Measurements from ENCODE around the gene PPP2R2C. TPM values are rescaled to one million over a fixed set of nuclear protein-coding genes. Genes with fewer than 3 reads are reported as not detected.

PPP2R2C gene
- total and polyA plus RNA-seq, 2 experiments from 2014 or later: not detected

DNA sequence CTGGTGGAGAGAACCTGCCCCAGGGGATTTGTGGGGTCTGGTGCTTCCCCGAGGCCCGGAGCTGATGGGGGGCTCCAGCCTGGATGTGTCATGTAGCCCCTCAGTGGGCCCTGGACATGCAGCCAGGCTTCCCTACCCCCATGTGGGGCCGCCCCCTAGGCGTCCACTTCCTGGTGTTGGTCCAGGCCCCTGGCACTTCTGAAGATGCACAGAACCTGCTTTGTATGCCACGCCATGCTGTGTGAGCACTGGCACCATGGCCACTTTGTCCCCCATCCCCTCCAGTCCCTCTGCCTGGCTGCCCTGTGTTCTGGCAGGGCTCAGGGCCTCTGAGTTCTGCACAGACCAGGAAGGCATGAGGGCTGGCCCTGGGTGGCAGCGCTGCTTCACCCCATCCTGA lies 173.6 kb downstream of the PPP2R2C start:
- no peaks in the 10 kb centered on the region for H3K36me3 ChIP-seq (ENCODE audit: low read depth)
- no peaks in the 10 kb centered on the region for H3K27me3 ChIP-seq (replicated peaks; ENCODE audit: insufficient read depth)
- TF ChIP-seq EZH2phosphoT487 (IDR thresholded peaks at IDR 0.05; ENCODE audit: insufficient read depth, low read depth) (no peak), EZH2 (IDR thresholded peaks at IDR 0.05; ENCODE audit: insufficient read depth, poor library complexity, severe bottlenecking) (no peak)
- no peaks in the 10 kb centered on the region for H3K9me3 ChIP-seq (ENCODE audit: low read depth)
- no peaks in the 10 kb centered on the region for H3K79me2 ChIP-seq (ENCODE audit: insufficient read depth)
- no peak overlapping the region for H3K9ac ChIP-seq
- H4K20me1 ChIP-seq (ENCODE audit: insufficient read depth): no peaks in the 10 kb centered on the region
- H3K4me3 ChIP-seq: no peak overlapping the region
- H3K27ac ChIP-seq: no peak overlapping the region
- no peak for DNase-seq
- in situ Hi-C loops (cut with MboI): no loop called here
- no peaks in the 10 kb centered on the region for H3F3A ChIP-seq (ENCODE audit: insufficient read depth)
- H3K4me2 ChIP-seq (ENCODE audit: unreplicated experiment): no peak overlapping the region
- H3K9me2 ChIP-seq (ENCODE audit: insufficient read depth): no peaks in the 10 kb centered on the region
- H2AFZ ChIP-seq: no peak overlapping the region
- no peaks in the 10 kb centered on the region for H3K4me1 ChIP-seq (ENCODE audit: insufficient read depth)
- 86 to 94% methylated on average over 6 of the region's 6 CpGs for WGBS, 2 experiments (ENCODE audit: low coverage in 1 of 2, low lambda C conversion rate in 2 of 2, missing lambda C conversion rate in 2 of 2)

DNA sequence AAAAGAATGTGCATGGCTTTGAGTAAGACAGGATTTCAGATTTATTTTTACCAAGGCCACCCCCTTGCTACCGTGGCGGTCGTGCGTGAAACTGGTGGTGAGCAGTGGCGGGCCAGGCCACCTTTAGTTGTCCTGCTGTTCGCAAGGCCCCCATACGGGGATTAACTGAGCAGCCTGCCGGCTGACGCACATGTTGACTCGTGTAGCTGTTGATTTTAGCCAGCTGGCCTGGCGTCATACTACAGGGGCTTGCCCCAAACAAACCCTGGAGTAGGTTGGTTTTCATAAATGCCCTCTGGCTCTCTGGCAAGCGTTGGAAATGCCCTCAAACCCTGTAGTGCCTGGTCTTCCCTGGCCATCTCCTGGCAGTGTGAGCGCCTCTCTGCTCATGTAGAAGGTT lies 174.4 kb downstream of the PPP2R2C start:
- H3K4me2 ChIP-seq (ENCODE audit: unreplicated experiment): no peak overlapping the region
- no peaks in the 10 kb centered on the region for H3K79me2 ChIP-seq (ENCODE audit: insufficient read depth)
- no peaks in the 10 kb centered on the region for H3K9me3 ChIP-seq (ENCODE audit: low read depth)
- no peak overlapping the region for H3K27ac ChIP-seq
- H3K9ac ChIP-seq: no peak overlapping the region
- no peaks in the 10 kb centered on the region for H3K4me1 ChIP-seq (ENCODE audit: insufficient read depth)
- no peaks in the 10 kb centered on the region for H4K20me1 ChIP-seq (ENCODE audit: insufficient read depth)
- in situ Hi-C loops (cut with MboI): no loop called here
- H3K27me3 ChIP-seq (replicated peaks; ENCODE audit: insufficient read depth): no peaks in the 10 kb centered on the region
- no peak overlapping the region for H2AFZ ChIP-seq
- no peaks in the 10 kb centered on the region for H3F3A ChIP-seq (ENCODE audit: insufficient read depth)
- 81 to 83% methylated on average over 13 of the region's 13 CpGs for WGBS, 2 experiments (ENCODE audit: low coverage in 1 of 2, low lambda C conversion rate in 2 of 2, missing lambda C conversion rate in 2 of 2)
- no peaks in the 10 kb centered on the region for H3K9me2 ChIP-seq (ENCODE audit: insufficient read depth)
- DNase-seq: no peak
- TF ChIP-seq EZH2phosphoT487 (IDR thresholded peaks at IDR 0.05; ENCODE audit: insufficient read depth, low read depth) (no peak), EZH2 (IDR thresholded peaks at IDR 0.05; ENCODE audit: insufficient read depth, poor library complexity, severe bottlenecking) (no peak)
- no peaks in the 10 kb centered on the region for H3K36me3 ChIP-seq (ENCODE audit: low read depth)
- H3K4me3 ChIP-seq: no peak overlapping the region

DNA sequence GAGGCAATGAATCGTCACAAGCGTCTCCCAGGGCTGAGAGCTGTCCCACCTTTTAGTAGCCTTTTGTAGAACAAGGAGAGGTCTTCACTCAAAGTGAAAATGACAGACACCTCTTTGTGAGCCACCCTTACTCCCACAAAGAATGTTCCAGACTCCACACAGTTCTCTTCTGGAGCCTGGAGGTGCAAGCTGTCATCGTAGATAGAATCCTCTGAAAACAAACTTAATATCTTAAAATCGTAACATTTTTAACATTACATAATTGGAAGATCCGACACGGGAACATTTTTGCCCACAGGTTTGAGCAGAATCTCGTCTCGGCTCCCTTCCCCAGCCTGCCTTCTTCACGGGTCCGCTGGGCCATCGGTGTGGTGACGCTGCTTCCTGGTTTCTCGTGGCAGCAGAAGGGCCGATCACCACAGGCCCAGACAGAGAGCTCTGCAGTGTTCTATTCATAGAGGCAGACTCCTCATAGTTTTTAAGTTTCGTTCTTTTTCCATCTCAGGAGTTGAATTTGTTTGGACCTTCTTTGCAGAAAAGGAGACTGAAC lies 175.1 kb downstream of the PPP2R2C start:
- no peaks in the 10 kb centered on the region for H3K9me2 ChIP-seq (ENCODE audit: insufficient read depth)
- TF ChIP-seq EZH2 (IDR thresholded peaks at IDR 0.05; ENCODE audit: insufficient read depth, poor library complexity, severe bottlenecking): no peak
- no peak for TF ChIP-seq EZH2phosphoT487 (IDR thresholded peaks at IDR 0.05; ENCODE audit: insufficient read depth, low read depth)
- no peaks in the 10 kb centered on the region for H4K20me1 ChIP-seq (ENCODE audit: insufficient read depth)
- no peak overlapping the region for H3K9ac ChIP-seq
- no peaks in the 10 kb centered on the region for H3K79me2 ChIP-seq (ENCODE audit: insufficient read depth)
- WGBS, 2 experiments (ENCODE audit: low coverage in 1 of 2, low lambda C conversion rate in 2 of 2, missing lambda C conversion rate in 2 of 2): 86 to 87% methylated on average over 15 of the region's 15 CpGs
- no peaks in the 10 kb centered on the region for H3K9me3 ChIP-seq (ENCODE audit: low read depth)
- H2AFZ ChIP-seq: no peak overlapping the region
- no peak for DNase-seq
- H3F3A ChIP-seq (ENCODE audit: insufficient read depth): no peaks in the 10 kb centered on the region
- no peak overlapping the region for H3K4me3 ChIP-seq
- no peaks in the 10 kb centered on the region for H3K4me1 ChIP-seq (ENCODE audit: insufficient read depth)
- H3K36me3 ChIP-seq (ENCODE audit: low read depth): no peaks in the 10 kb centered on the region
- H3K27ac ChIP-seq: no peak overlapping the region
- no peak overlapping the region for H3K4me2 ChIP-seq (ENCODE audit: unreplicated experiment)
- H3K27me3 ChIP-seq (replicated peaks; ENCODE audit: insufficient read depth): no peaks in the 10 kb centered on the region
- in situ Hi-C loops (cut with MboI): no loop called here

DNA sequence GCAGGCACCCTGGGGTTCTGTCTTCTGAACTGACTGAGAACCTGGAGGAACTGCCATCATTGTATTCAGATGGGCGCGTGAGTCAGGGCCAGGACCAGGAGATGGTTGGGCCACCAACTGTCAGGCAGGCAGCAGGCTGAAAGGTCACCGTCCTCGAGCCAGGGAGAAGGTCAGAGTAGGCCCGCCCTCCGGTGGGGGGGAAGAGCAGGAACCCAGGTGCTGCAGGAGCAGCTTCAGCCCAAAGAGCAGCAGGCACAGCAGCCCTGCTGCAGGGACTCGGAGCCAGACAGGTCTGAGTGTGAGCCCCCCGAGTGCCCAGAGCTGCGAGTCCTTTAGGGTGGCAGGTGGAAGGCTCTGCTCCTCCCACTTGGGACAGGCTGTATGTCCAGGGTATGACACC lies 176.4 kb downstream of the PPP2R2C start:
- 88 to 90% methylated on average over 9 of the region's 9 CpGs for WGBS, 2 experiments (ENCODE audit: low coverage in 1 of 2, low lambda C conversion rate in 2 of 2, missing lambda C conversion rate in 2 of 2)
- Histone ChIP-seq H4K20me1 (ENCODE audit: insufficient read depth) (no peaks in the 10 kb centered on the region), H3K27ac (no peak overlapping the region), H3K9me3 (ENCODE audit: low read depth) (no peaks in the 10 kb centered on the region), H3K4me3 (no peak overlapping the region), H2AFZ (no peak overlapping the region), H3K36me3 (ENCODE audit: low read depth) (no peaks in the 10 kb centered on the region), H3K27me3 (replicated peaks; ENCODE audit: insufficient read depth) (no peaks in the 10 kb centered on the region), H3K79me2 (ENCODE audit: insufficient read depth) (no peaks in the 10 kb centered on the region), H3K4me1 (ENCODE audit: insufficient read depth) (no peaks in the 10 kb centered on the region), H3K4me2 (ENCODE audit: unreplicated experiment) (no peak overlapping the region), H3K9ac (no peak overlapping the region), H3F3A (ENCODE audit: insufficient read depth) (no peaks in the 10 kb centered on the region), H3K9me2 (ENCODE audit: insufficient read depth) (no peaks in the 10 kb centered on the region)
- DNase-seq: no peak
- in situ Hi-C loops (cut with MboI): no loop called here
- TF ChIP-seq EZH2 (IDR thresholded peaks at IDR 0.05; ENCODE audit: insufficient read depth, poor library complexity, severe bottlenecking) (no peak), EZH2phosphoT487 (IDR thresholded peaks at IDR 0.05; ENCODE audit: insufficient read depth, low read depth) (no peak)

DNA sequence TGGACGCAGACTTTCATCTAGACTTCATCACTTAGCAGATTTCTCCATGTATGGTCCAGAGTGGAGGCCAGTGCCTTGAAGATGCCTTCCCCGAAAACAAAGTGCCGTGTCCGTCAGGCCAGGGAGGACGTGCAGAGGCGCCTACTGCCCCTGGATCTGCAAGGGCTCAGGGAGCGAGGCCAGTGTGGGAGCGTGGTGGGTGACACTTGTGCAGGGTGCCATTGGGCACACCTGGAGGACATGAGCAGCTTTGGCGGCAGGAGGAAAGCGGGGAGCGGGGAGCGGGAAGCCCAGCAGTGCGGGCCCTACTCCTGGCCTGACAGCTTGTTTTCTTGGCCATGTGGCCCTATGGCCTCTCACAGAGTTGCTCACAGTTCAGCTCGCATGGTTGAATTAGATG lies 176.9 kb downstream of the PPP2R2C start:
- TF ChIP-seq EZH2 (IDR thresholded peaks at IDR 0.05; ENCODE audit: insufficient read depth, poor library complexity, severe bottlenecking) (no peak), EZH2phosphoT487 (IDR thresholded peaks at IDR 0.05; ENCODE audit: insufficient read depth, low read depth) (no peak)
- WGBS, 2 experiments (ENCODE audit: low coverage in 1 of 2, low lambda C conversion rate in 2 of 2, missing lambda C conversion rate in 2 of 2): 97 to 99% methylated on average over 14 of the region's 14 CpGs
- Histone ChIP-seq H3K79me2 (ENCODE audit: insufficient read depth) (no peaks in the 10 kb centered on the region), H2AFZ (no peak overlapping the region), H3F3A (ENCODE audit: insufficient read depth) (no peaks in the 10 kb centered on the region), H3K4me3 (no peak overlapping the region), H3K9me3 (ENCODE audit: low read depth) (no peaks in the 10 kb centered on the region), H4K20me1 (ENCODE audit: insufficient read depth) (no peaks in the 10 kb centered on the region), H3K4me1 (ENCODE audit: insufficient read depth) (no peaks in the 10 kb centered on the region), H3K27ac (no peak overlapping the region), H3K9me2 (ENCODE audit: insufficient read depth) (no peaks in the 10 kb centered on the region), H3K4me2 (ENCODE audit: unreplicated experiment) (no peak overlapping the region), H3K27me3 (replicated peaks; ENCODE audit: insufficient read depth) (no peaks in the 10 kb centered on the region), H3K36me3 (ENCODE audit: low read depth) (no peaks in the 10 kb centered on the region), H3K9ac (no peak overlapping the region)
- in situ Hi-C loops (cut with MboI): no loop called here
- DNase-seq: no peak
